Astrocyte of the hippocampus (primary cell): ENCODE measurements around the gene BPIFB1.

Source experiments
- DNase-seq: peaks from one replicate; pipeline ENCODE4 v3.0.0; 2011; ENCODE audit warnings: low read depth, low spot score

Gene BPIFB1

DNA sequence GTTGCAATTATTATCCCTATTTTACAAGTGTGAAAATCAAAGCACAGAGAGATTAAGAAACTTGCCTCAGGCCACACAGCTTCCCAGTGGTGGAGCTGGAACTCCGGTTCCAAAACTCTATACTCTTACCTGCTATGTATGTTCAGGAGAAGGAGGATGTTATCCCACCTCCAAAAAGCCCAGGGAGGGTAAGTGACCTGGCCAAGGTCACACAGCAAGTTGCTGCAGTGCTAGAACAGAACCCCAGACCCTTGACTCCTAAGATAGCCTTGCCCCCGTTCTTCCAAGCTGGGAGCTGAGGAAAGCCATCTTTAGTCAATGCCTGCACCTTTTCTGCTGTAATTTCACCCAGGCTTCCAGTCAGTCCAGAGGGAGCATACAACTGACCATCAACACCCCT lies 42.3 kb downstream of the BPIFB1 start:
- no peak for DNase-seq

DNA sequence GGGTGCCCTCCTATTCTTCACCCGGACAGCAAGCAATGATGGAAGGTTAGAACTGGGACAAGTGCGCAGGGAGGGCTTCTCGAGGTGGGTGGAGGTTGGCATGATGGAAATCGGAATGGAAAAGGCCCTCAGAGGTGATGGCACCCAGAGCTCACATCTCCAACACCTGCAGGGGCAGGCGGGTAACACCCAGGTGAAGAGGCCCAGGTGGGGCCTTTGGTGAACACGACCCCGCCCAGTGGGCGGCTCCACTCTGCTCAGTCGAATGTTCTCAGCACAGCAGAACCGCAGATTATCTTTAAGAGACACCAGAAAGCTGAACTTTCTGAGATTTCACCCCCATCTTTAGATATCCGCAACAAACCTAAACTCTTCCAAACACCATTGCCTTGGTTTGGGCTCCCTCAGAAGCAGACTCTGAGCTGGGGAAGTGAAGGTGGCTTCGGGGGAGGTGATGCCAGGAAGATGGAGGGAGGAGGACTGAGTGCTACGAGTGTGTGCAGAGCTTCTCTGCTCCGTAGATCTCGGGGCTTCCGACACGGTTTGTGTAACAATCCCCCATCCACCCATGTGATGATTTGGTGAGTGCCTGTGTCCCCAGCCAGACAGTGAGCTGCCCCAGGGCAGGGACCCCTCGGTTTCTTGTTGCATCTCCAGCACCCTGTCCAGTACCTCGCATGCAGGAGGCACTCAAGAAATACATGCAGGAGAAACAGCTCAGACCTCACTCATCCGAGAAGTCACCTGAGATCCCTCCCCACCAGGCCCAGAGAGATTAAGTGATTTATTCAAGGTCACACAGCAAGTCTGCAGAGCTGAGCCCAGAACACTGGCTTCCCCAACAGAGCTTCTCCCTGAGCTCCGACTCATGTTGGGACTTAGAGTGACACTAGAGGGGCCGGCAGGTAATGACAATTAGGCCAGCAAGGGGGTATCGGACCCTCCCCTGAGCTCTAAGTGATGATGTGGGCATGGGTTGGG lies 45.4 kb downstream of the BPIFB1 start:
- no peak for DNase-seq

DNA sequence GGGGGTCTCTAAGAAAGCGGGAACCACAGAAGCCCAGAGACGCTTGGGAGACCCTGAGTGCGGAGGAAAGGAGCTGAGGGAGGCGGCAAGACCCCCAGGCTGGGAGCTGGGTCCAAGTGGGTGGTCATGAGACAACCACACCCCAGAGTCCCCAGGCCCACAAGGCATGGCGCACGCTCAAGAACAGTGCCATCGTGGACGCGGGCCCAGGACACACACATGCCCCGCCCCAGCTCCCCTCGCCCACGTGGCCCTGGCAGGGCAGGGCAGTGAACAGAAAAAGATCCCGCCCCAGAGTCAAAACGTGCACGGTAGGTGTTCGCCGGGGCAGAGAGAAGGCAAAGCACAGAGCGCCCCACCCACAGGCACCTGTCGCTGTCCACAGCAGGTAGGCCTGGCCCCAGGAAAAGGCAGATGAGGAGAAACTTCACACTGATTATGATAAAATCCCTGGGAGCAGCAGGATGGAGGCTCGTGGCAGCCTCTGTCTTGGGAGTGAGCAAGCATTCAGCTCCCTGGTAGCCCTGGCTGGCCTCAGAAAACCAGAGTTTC lies 50.0 kb downstream of the BPIFB1 start:
- no peak for DNase-seq

DNA sequence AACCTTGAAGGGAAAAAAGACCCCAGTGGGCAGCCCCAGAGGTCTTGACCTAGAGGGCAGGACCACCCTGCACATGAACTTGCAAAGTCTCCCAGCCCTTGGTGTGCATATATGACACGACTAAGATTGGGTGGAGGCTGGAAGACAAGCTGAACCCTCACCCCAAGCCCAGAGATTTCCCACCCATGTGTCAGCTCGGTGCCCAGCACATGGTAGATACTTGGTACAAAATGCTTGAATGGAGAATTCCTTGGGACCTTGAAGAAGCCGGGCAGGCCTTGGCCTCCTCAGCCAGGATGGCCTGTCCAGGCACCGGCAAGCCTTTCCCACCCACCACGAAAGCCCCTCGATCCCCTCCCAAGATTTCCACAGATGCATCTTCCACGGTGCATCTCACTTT lies 50.6 kb downstream of the BPIFB1 start:
- DNase-seq = no peak

DNA sequence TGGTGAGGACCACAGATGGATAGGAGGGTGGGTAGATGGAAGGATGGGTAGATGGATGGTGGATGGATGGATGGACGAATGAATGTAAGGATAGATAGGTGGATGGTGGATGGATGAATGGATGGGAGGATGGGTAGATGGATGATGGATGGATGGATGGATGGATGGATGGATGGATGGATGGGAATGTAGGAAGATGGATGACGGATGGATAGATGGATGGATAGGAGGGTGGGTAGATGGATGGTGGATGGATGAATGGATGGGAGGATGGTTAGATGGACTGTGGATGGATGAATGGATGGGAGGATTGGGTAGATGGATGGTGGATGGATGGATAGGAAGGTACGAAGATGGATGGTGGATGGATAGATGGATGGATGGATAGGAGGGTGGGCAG lies 51.1 kb downstream of the BPIFB1 start:
- DNase-seq = no peak

DNA sequence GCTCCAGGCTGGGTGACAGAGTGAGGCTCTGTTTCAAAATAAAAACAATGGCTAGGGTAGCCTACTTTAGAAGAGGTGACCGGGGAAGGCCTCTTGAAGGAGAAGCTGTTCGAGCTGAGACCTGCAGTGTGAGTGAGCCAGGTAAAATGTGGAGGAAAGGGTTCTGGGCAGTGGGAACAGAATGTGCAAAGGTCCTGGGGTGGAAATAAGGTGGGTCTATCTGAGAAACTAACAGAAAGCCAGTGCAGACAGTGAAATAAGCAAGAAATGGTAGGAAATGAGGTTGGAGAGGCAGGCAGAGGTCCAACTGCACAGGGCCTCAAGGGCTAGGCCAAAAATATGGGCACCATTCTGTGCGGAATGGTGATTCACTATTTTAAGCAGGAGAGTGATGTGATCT lies 53.4 kb downstream of the BPIFB1 start:
- no peak for DNase-seq

DNA sequence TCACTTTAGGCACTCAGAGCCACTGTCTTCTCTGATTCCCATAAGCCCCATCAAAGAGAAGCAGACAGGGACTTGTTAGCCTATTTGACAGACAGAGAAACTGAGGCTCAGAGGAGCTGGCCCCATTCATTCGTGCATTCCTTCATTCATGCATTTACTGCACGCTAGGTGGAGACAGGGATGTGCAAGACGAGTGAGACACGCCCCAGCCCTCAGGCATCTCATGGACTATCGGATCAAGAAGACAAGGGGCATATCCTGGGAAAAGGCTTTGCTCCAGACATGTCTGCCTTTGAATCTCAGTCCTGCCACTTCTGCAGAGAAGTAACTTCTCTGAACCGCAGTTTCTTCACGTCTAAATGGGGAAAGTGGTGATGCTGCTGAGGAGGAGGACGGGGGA lies 54.1 kb downstream of the BPIFB1 start:
- DNase-seq = no peak

DNA sequence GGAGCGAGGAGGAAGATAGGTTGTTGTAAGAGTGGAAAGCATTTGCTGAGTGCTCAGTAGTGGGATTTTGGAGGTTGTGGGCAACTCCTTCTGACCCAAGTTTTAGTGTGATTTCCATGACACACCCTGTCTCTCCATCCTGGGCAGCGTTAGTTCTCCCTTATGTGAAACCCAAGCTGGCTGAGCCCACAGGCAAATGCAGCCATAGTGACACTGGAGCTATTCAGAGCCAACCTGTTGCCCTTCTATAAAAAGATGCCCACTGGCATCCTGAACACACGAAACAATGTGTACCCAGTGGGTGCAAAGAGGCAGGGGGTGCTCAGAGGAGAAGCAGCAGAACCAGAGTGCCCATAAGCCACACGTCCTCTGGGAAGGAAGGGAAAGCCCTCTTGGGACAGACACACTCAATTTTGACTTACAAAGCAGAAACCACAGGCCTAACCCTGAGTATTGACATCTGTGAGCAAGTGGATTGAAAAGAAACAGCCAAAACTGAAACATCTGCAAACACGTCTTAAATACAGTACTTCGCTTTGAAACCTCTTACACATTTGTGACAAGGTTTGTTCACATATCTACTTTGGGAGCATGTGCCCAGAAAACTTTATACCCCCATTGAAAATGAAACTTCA lies 54.6 kb downstream of the BPIFB1 start:
- DNase-seq = no peak

DNA sequence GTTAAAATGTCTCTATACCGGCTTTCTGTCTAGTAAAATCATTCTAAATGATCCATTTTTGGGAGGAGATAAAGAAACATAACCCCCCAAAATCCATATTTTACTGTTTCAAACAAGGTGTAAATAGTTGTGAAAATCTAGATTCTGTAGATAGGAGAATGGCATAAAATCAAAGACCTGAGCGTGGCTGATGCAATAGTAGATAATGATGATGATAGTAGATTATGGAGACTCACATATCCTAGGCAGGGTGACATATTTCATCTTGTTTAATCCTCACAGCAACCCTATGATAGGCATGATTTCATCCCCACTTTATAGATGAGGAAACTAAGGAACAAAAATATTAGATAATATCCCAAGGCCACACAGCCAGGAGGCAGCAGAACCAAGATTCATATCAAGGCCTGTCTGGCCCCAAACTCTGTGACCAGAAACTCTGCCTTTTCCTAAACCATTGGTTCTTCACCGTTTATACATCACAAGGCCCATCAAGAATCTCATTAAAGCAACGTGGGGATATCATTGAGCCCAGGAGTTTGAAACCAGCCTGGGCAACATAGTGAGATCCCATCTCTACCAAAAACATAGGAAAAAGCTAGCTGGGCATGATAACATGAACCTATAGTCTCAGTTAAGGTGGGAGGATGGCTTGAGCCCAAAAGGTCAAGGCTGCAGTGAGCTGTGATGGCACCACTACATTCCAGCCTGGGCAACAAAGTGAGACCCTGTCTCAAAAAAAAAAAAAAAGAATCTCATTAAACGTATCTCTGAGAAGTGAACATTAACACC lies 55.6 kb downstream of the BPIFB1 start:
- no peak for DNase-seq

DNA sequence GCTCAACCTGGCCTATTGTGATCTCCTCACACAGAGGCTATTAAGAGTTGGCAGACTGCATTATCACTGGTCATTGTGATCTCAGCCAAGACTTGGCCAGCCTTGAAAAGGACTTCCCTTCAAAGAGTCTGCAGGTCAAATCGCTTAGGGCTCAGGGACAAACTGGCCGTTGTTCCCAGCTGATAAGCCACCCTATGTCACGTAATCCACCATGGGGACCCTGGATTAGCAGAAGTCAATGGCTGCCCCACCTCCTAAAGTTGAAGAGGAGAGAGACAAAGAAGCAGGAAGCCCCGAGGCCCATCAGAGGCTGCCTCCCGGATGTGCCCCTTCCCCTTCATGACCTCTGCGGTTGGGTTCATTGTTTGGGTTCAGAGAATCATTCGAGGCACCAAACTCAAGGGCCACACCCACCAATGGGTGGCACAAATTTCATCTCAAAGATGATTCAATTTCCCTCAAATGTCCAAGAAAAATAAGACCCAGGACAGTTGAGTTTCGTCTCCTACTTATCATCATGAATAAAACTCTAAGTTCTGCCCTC lies 56.6 kb downstream of the BPIFB1 start:
- no peak for DNase-seq

DNA sequence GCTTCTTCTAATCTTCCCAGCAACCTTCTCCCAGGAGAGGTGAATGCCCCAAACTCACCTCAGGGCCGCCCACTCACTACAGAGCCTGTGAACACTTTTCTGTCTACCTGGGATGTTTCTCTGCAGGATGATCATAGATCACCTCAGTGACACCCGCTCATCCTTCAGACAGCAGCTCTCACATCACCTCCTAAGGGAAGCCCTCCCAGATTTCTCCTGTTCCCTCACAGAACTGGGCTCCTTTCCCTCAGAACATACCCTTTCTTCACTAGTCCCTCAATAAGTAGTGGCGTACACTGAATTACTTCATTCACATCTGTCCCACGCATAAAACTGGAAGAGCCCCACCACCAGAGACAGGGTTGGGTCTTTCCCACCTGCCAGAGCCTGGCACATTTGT lies 60.5 kb downstream of the BPIFB1 start:
- no peak for DNase-seq

DNA sequence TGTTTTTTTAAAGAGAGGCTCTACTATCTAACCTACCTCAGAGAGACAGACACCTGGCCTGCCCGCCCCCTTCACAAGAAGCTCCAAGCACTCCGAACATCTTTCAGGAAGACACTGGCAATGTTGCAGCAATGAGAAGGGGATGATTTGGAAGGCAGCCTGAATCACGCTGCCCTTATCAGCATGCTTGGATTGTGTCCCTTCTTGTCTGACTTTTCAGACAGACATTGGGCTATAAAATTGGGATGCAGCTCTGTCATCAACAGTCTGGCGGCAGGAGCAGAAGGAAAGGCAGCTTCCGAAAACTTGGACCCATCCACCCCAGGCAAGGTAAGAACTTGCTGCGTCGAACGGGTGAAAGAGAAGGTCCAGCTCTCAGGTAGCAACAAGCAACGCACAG lies 62.3 kb downstream of the BPIFB1 start:
- DNase-seq = no peak

DNA sequence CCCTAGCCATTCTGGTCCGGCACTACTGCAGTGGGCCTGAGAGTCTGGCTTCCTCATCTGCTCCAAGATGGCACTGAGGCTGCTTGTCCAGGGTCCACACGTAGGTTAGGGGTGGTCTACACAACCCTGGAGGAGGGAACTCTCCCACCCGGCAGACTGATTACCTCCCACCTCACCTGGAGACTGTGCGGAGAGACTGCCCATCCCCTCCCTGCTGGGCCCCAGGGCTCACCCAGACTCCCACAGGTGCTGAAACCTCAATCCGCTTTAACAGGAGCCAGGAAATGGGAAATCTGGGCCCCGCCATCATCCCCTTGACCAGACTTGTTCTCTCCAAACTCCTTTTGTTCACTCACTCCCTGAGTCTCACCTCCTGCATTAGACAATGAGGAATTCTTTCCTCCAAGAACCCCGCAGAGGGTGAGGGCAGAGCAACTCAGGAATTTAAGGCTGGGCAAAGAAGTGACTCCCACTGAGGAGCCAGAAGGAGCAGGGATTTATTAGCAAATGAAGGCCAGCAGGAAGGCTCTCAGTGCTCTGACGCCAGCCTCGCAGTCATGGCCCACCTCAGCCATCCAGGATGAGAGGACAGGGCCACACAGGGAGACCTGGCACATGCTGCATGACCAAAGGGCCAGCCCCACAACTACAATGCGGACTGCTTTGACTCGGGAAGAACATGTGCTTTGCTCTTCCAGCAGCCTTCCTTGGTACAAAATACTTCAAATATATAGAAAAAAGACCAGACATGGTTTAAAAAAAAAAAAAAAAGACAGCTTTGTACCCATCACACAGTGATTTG lies 65.3 kb downstream of the BPIFB1 start:
- DNase-seq = no peak

DNA sequence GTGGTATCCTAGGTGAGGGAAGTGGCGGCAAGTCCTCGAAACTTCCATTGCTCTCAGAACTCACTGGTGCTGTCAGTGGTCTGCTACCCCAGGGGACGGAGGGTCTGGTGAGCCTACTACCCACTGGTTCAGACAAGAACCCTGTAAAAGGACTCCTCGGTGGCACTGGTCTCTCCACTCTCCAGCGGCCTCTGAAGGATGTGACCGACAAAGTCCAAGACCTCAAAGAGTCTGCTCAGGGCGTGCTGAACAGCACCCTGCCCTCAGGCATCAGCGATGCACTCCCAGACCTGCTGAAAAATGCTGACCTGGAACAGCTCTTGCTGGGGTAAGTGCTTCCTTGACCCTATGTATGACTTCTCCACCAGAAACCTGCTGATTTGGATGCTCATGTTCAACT lies 66.5 kb downstream of the BPIFB1 start:
- no peak for DNase-seq

DNA sequence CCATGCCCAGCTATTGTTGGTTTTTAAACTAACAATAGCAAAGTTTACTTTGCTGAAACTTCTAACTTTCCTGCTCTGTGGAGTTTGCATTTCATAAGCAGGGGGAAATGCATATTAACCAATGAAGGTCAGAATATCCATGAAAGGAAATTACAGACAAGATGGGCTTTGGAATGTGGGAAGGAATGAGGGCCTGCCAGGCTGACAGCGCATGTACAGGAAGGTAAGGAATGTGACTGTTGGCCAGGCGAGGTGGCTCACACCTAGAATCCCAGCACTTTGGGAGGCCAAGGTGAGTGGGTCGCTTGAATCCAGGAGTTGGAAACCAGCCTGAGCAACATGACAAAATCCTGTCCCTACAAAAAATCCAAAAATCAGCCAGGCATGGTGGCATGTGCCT lies 68.7 kb downstream of the BPIFB1 start:
- DNase-seq = peak; percentile 28

DNA sequence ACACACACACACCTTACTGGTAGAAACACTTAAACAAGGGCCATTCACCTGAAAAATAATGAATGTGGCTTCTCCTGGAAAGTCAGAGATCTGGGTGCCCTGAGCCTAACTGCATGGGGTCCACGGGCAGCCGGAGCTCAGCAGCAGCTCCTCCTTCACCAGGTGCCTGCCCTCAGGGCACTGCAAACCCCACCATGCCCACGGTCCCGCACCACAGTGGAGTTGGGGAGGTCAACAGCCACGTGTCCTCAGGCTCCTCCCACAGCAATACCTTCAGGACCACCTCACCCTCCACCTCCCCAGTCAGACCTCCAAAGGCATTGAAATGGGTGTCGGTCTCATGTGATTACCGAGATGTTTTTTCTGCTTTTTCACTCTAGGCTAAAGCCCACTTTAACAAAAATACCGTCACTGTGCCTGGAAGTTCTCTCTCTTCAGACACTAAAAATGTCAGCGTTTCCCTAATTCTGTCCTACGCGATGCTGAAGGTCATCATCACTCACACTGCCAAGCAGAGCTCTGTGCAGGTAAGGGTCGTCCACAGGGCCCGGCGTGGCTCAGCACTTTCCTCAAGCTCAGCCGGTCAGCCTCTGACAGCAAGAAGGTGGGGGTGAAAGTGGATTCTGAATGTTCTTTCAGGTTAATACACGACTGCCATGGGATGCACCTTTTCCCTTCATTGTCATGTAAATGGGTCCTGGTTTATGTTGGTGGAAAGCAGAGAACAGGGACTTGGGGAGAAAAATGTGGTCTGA lies 69.4 kb downstream of the BPIFB1 start:
- no peak for DNase-seq

DNA sequence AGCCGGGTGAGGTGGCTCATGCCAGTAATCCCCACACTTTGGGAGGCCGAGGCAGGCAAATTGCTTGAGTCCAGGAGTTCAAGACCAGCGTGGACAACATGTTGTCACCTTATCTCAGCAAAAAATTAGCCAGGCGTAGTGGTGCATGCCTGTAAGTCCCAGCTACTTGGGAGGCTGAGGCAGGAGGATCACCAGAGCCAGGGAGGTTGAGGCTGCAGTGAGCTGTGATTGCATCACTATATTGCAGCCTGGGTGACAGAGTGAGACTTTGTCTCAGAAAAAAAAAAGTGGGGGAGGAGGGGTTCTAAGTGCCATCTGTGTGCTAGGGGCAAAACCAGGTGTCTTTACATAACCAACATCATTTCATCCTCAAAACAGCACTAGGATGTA lies 70.0 kb downstream of the BPIFB1 start:
- DNase-seq = no peak
